GM18502 (cell line): Measurements from ENCODE around the gene PHIP.

ENCODE experiments used
- ATAC-seq: cut with Tn5 transposase; IDR thresholded peaks from one replicate; pipeline ENCODE4 v1.9.1; 2021; ENCODE audit warnings: mild to moderate bottlenecking; ENCODE audit not compliant: unreplicated experiment, poor library complexity

The PHIP gene

DNA sequence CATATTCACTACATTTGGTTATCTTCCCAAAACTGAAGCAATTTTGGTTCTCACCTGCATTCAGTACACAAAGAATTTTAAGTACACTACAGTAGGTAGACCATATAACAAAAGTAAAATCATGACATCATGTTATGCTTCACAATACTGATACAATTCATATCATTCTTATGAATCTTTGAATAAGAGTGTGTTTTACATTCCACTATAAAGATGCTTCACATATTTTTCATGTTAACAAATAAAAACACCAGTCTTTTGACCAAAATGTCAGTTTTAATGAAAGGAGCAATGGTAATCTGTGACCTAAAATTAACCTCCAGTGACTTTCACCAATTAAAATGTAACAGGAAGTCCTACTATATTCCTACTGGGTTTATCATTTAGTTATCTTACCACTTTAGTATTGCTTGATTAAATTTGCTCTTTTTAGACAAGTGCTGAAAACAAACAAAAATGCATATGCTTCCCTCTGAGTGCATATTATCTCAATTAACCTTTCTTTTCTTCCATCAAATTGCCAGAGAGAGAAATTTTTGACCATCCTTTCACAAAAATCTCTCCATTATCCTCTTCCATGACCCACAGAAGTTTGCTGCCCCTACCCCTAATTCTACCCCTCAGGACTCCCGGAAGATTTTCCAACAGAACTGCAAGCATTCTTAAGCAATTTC, 49.3 kb downstream of the PHIP start:
- ATAC-seq, result no peak

GRCh38 chr6:79011940-79012339, 66.1 kb downstream of the PHIP start:
- no peak for ATAC-seq

DNA sequence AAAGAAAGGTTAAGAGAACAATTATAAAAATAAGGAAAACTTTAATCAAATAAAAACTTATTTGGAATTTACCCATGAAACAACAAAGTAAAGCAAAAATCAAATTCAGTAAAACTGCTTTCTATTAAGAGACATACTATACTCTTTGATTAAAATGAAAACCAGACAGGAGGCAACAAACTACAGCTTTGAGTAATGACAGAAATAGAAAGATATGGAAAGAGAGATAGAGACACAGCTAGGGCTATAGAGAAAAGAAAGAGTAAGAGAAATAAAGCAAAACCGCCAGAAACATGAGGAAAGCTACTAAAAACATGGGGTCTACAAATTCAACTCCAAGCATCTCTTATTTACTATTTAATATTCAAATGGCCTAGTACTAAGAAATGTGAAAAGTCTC, 67.6 kb downstream of the PHIP start:
- ATAC-seq, result no peak

GRCh38 chr6:79009819-79010218, 68.2 kb downstream of the PHIP start:
- no peak for ATAC-seq

GRCh38 chr6:79005497-79005896, 72.6 kb downstream of the PHIP start:
- no peak for ATAC-seq

- ATAC-seq, result no peak
Observed at GRCh38 chr6:79005024-79005423, 73.0 kb downstream of the PHIP start.

DNA sequence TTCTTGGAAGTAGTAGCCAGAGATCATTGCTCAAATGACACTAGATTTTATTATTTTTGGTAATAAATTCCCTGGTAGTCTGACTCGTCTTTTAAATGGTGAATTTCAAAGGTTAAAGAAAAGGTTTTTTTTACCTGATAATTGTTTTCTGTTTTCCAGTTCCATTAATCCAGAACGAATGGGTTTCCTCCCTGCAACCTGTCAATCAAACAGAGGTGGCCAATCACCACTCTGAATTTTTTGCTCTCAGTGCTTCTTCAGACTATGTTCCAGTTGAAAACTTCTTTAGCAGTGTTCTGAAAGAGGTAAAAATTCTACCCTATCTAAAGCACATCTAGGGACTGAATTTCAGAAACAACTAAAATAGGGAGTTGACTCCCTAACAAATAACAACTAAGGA, 73.8 kb downstream of the PHIP start:
- no peak for ATAC-seq

DNA sequence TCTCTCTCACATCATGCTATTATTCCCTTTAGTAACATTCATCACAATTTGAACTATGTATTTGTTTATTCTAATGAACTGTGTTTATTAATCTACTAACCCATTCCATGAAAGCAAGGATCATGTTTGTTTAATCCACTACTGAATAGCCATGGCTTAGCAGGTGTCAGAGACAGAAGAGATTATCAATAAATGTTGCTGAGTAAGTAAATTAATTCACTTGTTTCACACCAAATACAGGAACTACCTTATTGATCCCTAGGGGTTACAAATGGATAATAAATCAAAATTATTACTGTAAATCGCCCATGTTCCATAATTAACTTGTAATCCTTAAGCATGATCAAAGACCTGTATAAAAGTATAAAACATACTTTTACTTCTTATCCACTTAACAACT, 76.6 kb downstream of the PHIP start:
- ATAC-seq, result no peak

- no peak for ATAC-seq
Observed at GRCh38 chr6:78999737-79000136, 78.3 kb downstream of the PHIP start.

- no peak for ATAC-seq
Observed at GRCh38 chr6:78995946-78996345, 82.1 kb downstream of the PHIP start.

GRCh38 chr6:78995346-78995745, 82.7 kb downstream of the PHIP start:
- no peak for ATAC-seq

DNA sequence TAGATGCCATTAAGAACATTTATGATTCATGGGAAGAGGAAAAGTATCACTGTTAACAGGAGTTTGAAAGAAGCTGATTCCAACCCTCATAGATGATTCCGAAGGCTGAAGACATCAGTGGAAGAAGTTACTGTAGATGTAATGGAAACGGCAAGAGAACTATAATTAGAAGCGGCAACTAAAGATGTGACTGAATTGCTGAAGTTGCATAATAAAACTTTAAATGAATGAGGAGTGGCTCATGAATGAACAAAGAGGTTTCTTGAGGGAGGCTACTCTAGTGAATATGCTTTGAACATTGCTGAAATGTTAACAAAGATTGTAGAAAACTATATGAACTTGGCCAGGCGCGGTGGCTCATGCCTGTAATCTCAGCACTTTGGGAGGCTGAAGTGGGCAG, 84.1 kb downstream of the PHIP start:
- ATAC-seq, result no peak

GRCh38 chr6:78989191-78989590, 88.9 kb downstream of the PHIP start:
- no peak for ATAC-seq

DNA sequence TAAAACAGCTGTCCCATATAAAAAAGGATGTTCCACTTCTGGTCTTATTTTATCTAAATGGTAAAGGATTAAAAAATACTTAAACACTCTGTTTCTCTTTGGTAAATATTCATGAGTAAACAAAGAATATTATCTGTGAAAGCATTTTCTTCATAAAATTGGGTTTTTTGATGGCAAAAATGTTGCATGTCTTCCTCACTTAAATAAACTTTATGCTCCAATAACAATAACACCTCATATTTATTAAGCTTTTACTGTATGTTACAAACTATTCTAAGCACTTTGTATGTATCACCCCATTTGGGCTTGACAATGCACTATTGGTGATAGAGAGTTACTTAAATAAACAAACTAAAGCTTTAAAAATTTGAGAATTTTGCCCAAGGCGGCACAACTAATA, 91.9 kb downstream of the PHIP start:
- no peak for ATAC-seq

DNA sequence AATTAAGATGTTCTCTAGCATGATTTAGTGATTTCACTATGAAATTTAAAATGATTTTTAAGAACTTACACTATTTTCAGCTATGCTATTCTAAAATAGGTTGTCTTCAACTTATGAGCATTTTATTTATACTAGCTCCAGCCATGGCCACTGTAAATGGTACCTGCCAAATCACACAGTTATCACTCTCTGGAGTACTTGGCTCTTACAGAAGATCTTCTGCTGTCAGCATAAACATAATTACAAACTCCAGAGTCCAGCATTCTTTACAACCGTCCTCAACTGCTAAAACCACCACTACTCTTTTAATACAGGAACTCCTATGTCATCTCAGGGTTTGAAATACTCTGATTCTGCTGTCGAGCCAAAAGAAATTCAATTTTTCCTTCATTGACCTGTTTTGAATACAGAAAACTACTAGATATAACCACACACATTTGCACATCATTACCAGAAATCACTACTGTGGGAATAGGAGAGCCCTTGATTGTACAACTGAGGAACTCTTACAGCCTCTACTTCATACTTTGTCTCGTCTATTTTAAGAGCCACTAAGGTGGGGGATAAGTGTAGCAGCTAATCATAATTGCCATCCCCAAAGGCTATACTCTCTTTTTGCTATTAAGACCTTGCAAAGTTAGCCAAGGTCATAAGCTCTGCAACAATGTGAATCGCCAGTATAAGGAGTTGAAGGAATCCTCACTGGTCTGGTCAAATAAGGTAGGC, 93.7 kb downstream of the PHIP start:
- ATAC-seq, result no peak

DNA sequence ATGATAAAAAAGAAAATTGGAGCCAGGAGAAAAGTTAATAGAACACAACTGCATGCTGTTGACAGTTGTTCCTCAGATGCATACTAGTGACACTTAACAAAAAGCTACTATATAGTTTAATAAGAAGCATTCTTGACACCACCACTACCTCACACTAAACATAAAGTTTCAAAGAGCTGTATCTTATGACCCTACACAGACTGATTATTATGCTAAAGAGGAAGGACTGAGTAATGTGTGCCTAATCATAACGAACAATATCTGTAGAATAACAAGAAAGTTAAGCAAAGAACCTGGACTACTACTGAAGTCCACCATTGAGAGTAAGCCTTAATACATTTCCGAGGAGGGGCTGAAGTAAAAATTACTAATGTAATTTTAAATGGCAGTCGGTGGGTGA, 110.9 kb downstream of the PHIP start:
- no peak for ATAC-seq

DNA sequence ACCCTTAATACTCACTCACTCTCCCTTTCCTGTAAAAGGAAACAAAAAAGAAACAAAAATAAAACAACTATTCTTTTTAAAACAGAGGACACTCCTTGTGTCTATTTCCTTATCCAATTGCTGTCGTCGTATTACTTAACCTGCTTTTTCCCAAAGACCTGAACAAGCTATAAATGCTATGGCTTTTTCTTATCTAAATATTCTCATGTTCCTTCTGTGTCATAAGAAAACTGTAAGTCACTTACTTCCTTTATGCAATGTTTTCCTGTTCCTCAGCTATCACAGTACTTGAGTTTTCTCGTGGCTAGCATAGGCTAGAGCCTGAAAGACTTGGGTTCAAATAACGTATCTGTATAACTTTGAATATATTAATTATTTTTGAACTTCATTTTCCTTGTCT, 111.5 kb downstream of the PHIP start:
- no peak for ATAC-seq

GRCh38 chr6:78962448-78962847, 115.6 kb downstream of the PHIP start:
- no peak for ATAC-seq

DNA sequence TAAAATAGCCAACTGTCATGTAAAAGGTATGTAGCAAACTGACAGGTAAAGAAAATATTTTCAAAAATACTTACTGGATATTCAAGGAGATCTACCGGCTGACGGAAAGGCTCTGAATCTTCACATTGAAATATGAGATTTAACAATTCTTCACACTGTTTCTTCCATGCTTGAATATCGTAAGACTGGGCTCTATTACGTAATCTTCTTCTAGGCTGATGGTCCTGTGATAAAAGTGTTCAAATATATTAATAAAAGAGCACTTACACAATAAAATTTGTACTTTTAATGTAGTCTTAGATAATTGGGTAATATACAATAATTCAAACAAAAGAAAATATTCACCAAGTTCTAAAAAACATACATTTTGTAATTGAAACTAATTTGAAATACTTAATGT, 123.3 kb downstream of the PHIP start:
- no peak for ATAC-seq

GRCh38 chr6:78953798-78954197, 124.3 kb downstream of the PHIP start:
- ATAC-seq, result no peak

- ATAC-seq, result no peak
Observed at GRCh38 chr6:78952362-78952761, 125.7 kb downstream of the PHIP start.

DNA sequence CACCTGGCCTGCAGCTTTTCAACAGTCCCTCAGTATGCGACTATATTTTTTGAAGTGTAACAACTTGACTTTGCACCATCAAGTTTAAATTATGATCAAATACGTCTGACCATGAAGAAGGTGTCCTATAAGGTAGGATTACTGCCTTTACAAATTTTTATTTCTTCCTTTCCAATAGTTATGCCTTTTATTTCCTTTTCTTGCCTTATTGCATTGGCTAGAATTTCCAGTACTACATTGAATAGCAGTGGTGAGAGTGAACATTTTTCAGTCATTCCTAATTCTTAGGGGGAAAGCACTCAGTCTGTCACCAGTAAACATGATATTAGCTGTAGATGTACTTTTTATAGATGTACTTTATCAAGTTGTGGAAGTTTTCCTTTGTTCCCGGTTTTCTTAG, 129.3 kb downstream of the PHIP start:
- no peak for ATAC-seq
